GDM1 (cell line): ENCODE measurements around the gene DUSP23.

ENCODE experiments used
- DNase-seq: peaks from one replicate; lab custom pipeline; 2025; lab: John Stamatoyannopoulos, UW

DUSP23 gene

GRCh38 chr1:159786465-159786864 is 5.7 kb downstream of the DUSP23 start:
- DNase-seq = no peak

- DNase-seq = no peak
Measured at GRCh38 chr1:159786966-159787365, 6.2 kb downstream of the DUSP23 start.

GRCh38 chr1:159790237-159790917 is 9.6 kb downstream of the DUSP23 start:
- DNase-seq = peak; percentile 2

- DNase-seq = no peak
Measured at GRCh38 chr1:159791031-159791430, 10.3 kb downstream of the DUSP23 start.

GRCh38 chr1:159791461-159791860 is 10.7 kb downstream of the DUSP23 start:
- no peak for DNase-seq

GRCh38 chr1:159795534-159795933 is 14.8 kb downstream of the DUSP23 start:
- no peak for DNase-seq

- DNase-seq = peak; percentile 41
Measured at GRCh38 chr1:159798893-159799292, 18.1 kb downstream of the DUSP23 start.

- no peak for DNase-seq
Measured at GRCh38 chr1:159799446-159799985, 18.8 kb downstream of the DUSP23 start.

- peak; percentile 55 for DNase-seq
Measured at GRCh38 chr1:159800177-159800930, 19.6 kb downstream of the DUSP23 start.

- DNase-seq = no peak
Measured at GRCh38 chr1:159802111-159802510, 21.3 kb downstream of the DUSP23 start, which contains the start of gene FCRL6. TSS of gene FCRL6 (plus strand) at chr1:159802360. CDS start at chr1:159802425, 65 bp downstream.

- no peak for DNase-seq
Measured at GRCh38 chr1:159803956-159804689, 23.4 kb downstream of the DUSP23 start.

- no peak for DNase-seq
Measured at GRCh38 chr1:159804924-159805323, 24.2 kb downstream of the DUSP23 start.

- no peak for DNase-seq
Measured at GRCh38 chr1:159815926-159816325, 35.2 kb downstream of the DUSP23 start.

GRCh38 chr1:159817276-159818041 is 36.7 kb downstream of the DUSP23 start:
- DNase-seq = no peak

- DNase-seq = no peak
Measured at GRCh38 chr1:159821171-159821867, 40.6 kb downstream of the DUSP23 start.

- DNase-seq = no peak
Measured at GRCh38 chr1:159823406-159823805, 42.6 kb downstream of the DUSP23 start.

- no peak for DNase-seq
Measured at GRCh38 chr1:159825564-159825963, 44.8 kb downstream of the DUSP23 start.

- peak; percentile 47 for DNase-seq
Measured at GRCh38 chr1:159826441-159827101, 45.8 kb downstream of the DUSP23 start, which contains the start of gene SLAMF8. TSS of gene SLAMF8 (plus strand) at chr1:159826873. CDS start at chr1:159826899, 26 bp downstream.

GRCh38 chr1:159827102-159827490 is 46.3 kb downstream of the DUSP23 start:
- DNase-seq = no peak

- no peak for DNase-seq
Measured at GRCh38 chr1:159827549-159827948, 46.8 kb downstream of the DUSP23 start.
